ENCODE measurements around the gene HIP1.
"Not testable (repeated sequence)": the region's sequence is repeated elsewhere in the genome, so short reads cannot be mapped to it uniquely, and the experiment has no call there.

DNA sequence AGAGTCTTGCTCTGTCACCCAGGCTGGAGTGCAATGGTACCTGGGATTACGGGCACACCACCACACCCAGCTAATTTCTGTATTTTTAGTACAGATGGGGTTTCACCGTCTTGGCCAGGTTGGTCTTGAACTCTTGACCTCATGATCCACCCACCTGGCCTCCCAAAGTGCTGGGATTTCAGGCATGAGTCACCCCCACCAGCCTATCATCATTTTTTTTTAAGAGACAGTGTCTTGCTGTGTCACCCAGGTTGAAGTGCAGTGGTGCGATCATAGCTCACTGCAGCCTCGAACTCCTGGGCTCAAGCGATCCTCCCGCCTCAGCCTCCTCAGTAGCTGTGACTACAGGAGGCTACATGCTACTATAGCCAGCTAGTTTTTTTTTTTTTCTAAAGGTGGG is 56.7 kb downstream of the HIP1 start:
- TF ChIP-seq, protein P1, sequence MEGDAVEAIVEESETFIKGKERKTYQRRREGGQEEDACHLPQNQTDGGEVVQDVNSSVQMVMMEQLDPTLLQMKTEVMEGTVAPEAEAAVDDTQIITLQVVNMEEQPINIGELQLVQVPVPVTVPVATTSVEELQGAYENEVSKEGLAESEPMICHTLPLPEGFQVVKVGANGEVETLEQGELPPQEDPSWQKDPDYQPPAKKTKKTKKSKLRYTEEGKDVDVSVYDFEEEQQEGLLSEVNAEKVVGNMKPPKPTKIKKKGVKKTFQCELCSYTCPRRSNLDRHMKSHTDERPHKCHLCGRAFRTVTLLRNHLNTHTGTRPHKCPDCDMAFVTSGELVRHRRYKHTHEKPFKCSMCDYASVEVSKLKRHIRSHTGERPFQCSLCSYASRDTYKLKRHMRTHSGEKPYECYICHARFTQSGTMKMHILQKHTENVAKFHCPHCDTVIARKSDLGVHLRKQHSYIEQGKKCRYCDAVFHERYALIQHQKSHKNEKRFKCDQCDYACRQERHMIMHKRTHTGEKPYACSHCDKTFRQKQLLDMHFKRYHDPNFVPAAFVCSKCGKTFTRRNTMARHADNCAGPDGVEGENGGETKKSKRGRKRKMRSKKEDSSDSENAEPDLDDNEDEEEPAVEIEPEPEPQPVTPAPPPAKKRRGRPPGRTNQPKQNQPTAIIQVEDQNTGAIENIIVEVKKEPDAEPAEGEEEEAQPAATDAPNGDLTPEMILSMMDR (IDR thresholded peaks at IDR 0.05), result not testable (repeated sequence)
- not testable (repeated sequence) for TF ChIP-seq POLR2AphosphoS5, TCF7L2 (IDR thresholded peaks at IDR 0.05; ENCODE audit: low read depth, low read length)
- TF ChIP-seq, protein P2, sequence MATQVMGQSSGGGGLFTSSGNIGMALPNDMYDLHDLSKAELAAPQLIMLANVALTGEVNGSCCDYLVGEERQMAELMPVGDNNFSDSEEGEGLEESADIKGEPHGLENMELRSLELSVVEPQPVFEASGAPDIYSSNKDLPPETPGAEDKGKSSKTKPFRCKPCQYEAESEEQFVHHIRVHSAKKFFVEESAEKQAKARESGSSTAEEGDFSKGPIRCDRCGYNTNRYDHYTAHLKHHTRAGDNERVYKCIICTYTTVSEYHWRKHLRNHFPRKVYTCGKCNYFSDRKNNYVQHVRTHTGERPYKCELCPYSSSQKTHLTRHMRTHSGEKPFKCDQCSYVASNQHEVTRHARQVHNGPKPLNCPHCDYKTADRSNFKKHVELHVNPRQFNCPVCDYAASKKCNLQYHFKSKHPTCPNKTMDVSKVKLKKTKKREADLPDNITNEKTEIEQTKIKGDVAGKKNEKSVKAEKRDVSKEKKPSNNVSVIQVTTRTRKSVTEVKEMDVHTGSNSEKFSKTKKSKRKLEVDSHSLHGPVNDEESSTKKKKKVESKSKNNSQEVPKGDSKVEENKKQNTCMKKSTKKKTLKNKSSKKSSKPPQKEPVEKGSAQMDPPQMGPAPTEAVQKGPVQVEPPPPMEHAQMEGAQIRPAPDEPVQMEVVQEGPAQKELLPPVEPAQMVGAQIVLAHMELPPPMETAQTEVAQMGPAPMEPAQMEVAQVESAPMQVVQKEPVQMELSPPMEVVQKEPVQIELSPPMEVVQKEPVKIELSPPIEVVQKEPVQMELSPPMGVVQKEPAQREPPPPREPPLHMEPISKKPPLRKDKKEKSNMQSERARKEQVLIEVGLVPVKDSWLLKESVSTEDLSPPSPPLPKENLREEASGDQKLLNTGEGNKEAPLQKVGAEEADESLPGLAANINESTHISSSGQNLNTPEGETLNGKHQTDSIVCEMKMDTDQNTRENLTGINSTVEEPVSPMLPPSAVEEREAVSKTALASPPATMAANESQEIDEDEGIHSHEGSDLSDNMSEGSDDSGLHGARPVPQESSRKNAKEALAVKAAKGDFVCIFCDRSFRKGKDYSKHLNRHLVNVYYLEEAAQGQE (IDR thresholded peaks at IDR 0.05; ENCODE audit: insufficient read depth in 1 of 2, low read depth in 2 of 2, low read length in 1 of 2), result not testable (repeated sequence)
